Endodermal cell (in vitro differentiated cells): Measurements from ENCODE around the gene TEAD3. TPM values are rescaled to one million over a fixed set of nuclear protein-coding genes. Genes with fewer than 3 reads are reported as not detected.

Experiments
- DNase-seq: peaks from one replicate; pipeline ENCODE4 v3.0.0-alpha.2; 2017
- H3K27ac ChIP-seq: 2 replicates; pipeline ENCODE4 v1.5.1; 2013; ENCODE audit warnings: mild to moderate bottlenecking, low read depth, low read length, moderate library complexity
- H3K27me3 ChIP-seq: 2 replicates; pipeline ENCODE4 v1.6.1; 2013; ENCODE audit warnings: mild to moderate bottlenecking, low read length, moderate library complexity; ENCODE audit not compliant: insufficient read depth, control insufficient read depth, poor library complexity, severe bottlenecking
- H3K36me3 ChIP-seq: 2 replicates; pipeline ENCODE4 v1.7.0; 2013; ENCODE audit warnings: mild to moderate bottlenecking, low read length, moderate library complexity; ENCODE audit not compliant: control insufficient read depth, insufficient read depth
- H3K4me1 ChIP-seq: one replicate; pipeline ENCODE4 v1.7.0; 2013; ENCODE audit warnings: low read length; ENCODE audit not compliant: control insufficient read depth, insufficient read depth
- H3K4me3 ChIP-seq: 2 replicates; pipeline ENCODE4 v1.5.1; 2013; ENCODE audit warnings: mild to moderate bottlenecking, low read length, moderate library complexity
- H3K9ac ChIP-seq: 2 replicates; pipeline ENCODE4 v1.6.1; 2013; ENCODE audit warnings: mild to moderate bottlenecking, low read length, moderate library complexity; ENCODE audit not compliant: poor library complexity, severe bottlenecking; ENCODE audit errors: extremely low read depth
- H3K9me3 ChIP-seq: 2 replicates; pipeline ENCODE4 v1.6.1; 2013; ENCODE audit warnings: mild to moderate bottlenecking, low read length, moderate library complexity; ENCODE audit not compliant: control insufficient read depth
- H3K27ac Mint-ChIP-seq: 2 replicates; pipeline ENCODE4 v1.8.0; 2020; ENCODE audit warnings: mixed read lengths
- H3K27me3 Mint-ChIP-seq: 2 replicates; pipeline ENCODE4 v1.8.0; 2021; ENCODE audit warnings: mild to moderate bottlenecking, mixed read lengths; ENCODE audit not compliant: insufficient read depth
- H3K36me3 Mint-ChIP-seq: 2 replicates; pipeline ENCODE4 v1.8.0; 2020; ENCODE audit warnings: low read depth, mixed read lengths
- H3K4me1 Mint-ChIP-seq: 2 replicates; pipeline ENCODE4 v1.8.0; 2020; ENCODE audit warnings: mixed read lengths
- H3K4me3 Mint-ChIP-seq: 2 replicates; pipeline ENCODE4 v1.8.0; 2020; ENCODE audit warnings: mild to moderate bottlenecking, moderate library complexity, mixed read lengths
- H3K9me3 Mint-ChIP-seq: 2 replicates; pipeline ENCODE4 v1.8.0; 2020; ENCODE audit warnings: mild to moderate bottlenecking, mixed read lengths
- WGBS, 2 experiments: methylation state at CpG; one replicate each; pipeline versions ENCODE4 v1.1.5 to v1.1.7; 2013; ENCODE audit warnings: missing lambda C conversion rate in 2 of 2, mixed read lengths in 1 of 2; ENCODE audit not compliant: insufficient coverage in 1 of 2, insufficient read length in 1 of 2; 5-methylcytosine and 5-hydroxymethylcytosine counted together
- total RNA-seq, 2 donors: library from RNA; stranded (reverse); fragmentation: NEBNext Ultra II Directional in 1 of 2; extraction: Animal tissue kit (Norgen Biotek cat#: 25700) in 1 of 2; gene quantifications; 2 replicates in 1 of 2; 3 replicates in 1 of 2; pipeline ENCODE4 v1.2.1, GENCODE V29; 2021
- TF ChIP-seq, protein P1 (sequence below): fragments of 200-600 bp; sonication (generic); conservative IDR thresholded peaks from 2 replicates; pipeline ENCODE4 v1.5.0; 2021; ENCODE audit warnings: antibody characterized with exemption, mild to moderate bottlenecking

TEAD3 gene
- total RNA-seq, 2 donors from 2014 or later, result 22.7 to 29.2 TPM

DNA sequence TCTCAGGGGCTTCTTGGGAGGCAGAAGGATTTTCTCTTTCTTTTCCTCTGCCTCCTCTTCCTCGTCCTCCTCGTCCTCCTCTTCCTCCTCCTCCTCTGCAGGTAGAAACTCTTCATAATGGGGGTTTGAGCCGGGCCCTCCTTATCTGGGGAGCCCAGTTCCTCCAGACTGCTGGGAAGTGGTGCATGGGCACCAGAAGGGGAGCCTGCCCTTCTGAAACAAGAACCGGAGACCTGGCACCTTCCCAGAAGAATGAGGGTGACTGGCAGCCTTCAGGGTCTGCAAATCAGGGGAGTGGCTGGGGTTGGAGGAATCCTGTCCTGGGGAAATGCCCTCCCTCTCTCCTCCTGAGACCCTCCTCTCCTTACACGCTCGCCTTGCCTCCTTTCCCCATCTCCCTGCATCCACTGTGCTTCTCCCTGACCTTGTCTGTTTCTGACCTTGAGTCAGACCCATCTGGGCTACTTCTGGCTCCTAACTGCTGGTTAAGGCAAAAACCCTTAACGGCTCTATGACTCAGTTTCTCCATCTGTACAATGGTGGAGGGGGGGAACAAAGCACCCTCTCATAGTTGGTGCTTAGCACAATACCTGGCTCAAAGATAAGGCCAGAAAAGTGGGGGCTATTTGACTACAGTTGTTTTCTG is 14.2 kb upstream of the TEAD3 start:
- no peaks in the 10 kb centered on the region for H3K36me3 ChIP-seq
- Mint-ChIP-seq H3K4me3 (no peak overlapping the region), H3K9me3 (no peaks in the 10 kb centered on the region), H3K27me3 (peaks cover 20% of the 10 kb centered on the region), H3K27ac (no peak overlapping the region), H3K36me3 (no peaks in the 10 kb centered on the region), H3K4me1 (no peaks in the 10 kb centered on the region)
- H3K9me3 ChIP-seq, result no peaks in the 10 kb centered on the region
- H3K9ac ChIP-seq, result no peak overlapping the region
- no peak for DNase-seq
- H3K4me3 ChIP-seq, result no peak overlapping the region
- no peaks in the 10 kb centered on the region for H3K27me3 ChIP-seq
- WGBS, 2 experiments, result 83 to 86% methylated on average over 6 to 7 of the region's 7 CpGs
- no peaks in the 10 kb centered on the region for H3K4me1 ChIP-seq
- no peak overlapping the region for H3K27ac ChIP-seq
- TF ChIP-seq, protein P1, sequence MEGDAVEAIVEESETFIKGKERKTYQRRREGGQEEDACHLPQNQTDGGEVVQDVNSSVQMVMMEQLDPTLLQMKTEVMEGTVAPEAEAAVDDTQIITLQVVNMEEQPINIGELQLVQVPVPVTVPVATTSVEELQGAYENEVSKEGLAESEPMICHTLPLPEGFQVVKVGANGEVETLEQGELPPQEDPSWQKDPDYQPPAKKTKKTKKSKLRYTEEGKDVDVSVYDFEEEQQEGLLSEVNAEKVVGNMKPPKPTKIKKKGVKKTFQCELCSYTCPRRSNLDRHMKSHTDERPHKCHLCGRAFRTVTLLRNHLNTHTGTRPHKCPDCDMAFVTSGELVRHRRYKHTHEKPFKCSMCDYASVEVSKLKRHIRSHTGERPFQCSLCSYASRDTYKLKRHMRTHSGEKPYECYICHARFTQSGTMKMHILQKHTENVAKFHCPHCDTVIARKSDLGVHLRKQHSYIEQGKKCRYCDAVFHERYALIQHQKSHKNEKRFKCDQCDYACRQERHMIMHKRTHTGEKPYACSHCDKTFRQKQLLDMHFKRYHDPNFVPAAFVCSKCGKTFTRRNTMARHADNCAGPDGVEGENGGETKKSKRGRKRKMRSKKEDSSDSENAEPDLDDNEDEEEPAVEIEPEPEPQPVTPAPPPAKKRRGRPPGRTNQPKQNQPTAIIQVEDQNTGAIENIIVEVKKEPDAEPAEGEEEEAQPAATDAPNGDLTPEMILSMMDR, result no peak

DNA sequence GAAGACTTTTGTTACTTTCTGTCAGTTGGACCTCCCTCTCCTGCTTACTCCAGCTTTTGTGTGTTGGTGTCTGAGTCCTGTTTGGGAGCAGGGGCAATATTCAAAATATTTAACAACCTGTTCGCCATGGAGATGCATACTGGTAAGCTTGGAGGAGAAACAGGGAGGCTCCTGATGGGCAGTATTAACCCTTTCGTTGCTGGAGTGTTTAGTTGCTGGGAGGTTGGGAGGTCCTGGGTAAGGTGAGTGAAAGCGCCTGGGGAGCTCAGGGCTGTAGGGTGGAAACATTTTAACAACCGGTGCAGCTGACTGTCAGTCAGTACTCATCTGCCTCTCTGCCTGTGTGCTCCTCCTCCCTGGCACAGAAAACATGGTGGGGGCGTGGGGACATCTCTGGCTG is 11.7 kb upstream of the TEAD3 start:
- Mint-ChIP-seq H3K27ac (no peak overlapping the region), H3K4me1 (no peaks in the 10 kb centered on the region), H3K4me3 (no peak overlapping the region), H3K27me3 (peaks cover 25% of the 10 kb centered on the region), H3K9me3 (no peaks in the 10 kb centered on the region), H3K36me3 (no peaks in the 10 kb centered on the region)
- no peak overlapping the region for H3K27ac ChIP-seq
- DNase-seq, result no peak
- 50 to 74% methylated on average over 2 to 5 of the region's 5 CpGs for WGBS, 2 experiments
- no peak overlapping the region for H3K4me3 ChIP-seq
- H3K4me1 ChIP-seq, result no peaks in the 10 kb centered on the region
- no peaks in the 10 kb centered on the region for H3K27me3 ChIP-seq
- H3K36me3 ChIP-seq, result no peaks in the 10 kb centered on the region
- no peaks in the 10 kb centered on the region for H3K9me3 ChIP-seq
- TF ChIP-seq, protein P1, result no peak
- no peak overlapping the region for H3K9ac ChIP-seq

DNA sequence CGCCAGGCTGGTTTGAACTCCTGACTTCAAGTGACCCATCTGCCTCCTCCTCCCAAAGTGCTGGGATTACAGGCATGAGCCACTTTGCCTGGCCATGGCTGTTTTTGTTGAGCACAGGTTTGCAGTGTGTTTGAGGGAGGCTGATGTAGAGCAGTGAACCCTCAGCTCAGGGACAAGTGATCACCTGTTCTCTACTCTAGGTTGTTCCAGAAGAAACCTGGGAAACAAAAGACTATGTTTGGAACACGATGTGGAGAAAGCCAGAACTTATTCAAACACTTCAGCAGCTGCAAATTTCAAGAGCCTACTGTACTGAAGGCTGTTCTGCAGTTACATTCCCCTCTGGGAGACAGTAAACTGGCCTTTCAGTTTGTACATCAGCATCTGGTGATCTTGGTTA is 11.1 kb upstream of the TEAD3 start:
- H3K9ac ChIP-seq, result no peak overlapping the region
- Mint-ChIP-seq H3K27ac (no peak overlapping the region), H3K4me3 (no peak overlapping the region), H3K27me3 (peaks cover 25% of the 10 kb centered on the region), H3K4me1 (no peaks in the 10 kb centered on the region), H3K36me3 (no peaks in the 10 kb centered on the region), H3K9me3 (no peaks in the 10 kb centered on the region)
- 63 to 87% methylated on average over 1 to 2 of the region's 2 CpGs for WGBS, 2 experiments
- no peaks in the 10 kb centered on the region for H3K27me3 ChIP-seq
- no peak overlapping the region for H3K4me3 ChIP-seq
- no peaks in the 10 kb centered on the region for H3K9me3 ChIP-seq
- no peak for DNase-seq
- no peaks in the 10 kb centered on the region for H3K36me3 ChIP-seq
- TF ChIP-seq, protein P1, result no peak
- no peak overlapping the region for H3K27ac ChIP-seq
- H3K4me1 ChIP-seq, result no peaks in the 10 kb centered on the region
